ENCODE results near the gene MUCL1.
A peak's percentile ranks its signal among the peaks of the same experiment; 100 is the strongest.

Gene MUCL1, protein sequence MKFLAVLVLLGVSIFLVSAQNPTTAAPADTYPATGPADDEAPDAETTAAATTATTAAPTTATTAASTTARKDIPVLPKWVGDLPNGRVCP

DNA sequence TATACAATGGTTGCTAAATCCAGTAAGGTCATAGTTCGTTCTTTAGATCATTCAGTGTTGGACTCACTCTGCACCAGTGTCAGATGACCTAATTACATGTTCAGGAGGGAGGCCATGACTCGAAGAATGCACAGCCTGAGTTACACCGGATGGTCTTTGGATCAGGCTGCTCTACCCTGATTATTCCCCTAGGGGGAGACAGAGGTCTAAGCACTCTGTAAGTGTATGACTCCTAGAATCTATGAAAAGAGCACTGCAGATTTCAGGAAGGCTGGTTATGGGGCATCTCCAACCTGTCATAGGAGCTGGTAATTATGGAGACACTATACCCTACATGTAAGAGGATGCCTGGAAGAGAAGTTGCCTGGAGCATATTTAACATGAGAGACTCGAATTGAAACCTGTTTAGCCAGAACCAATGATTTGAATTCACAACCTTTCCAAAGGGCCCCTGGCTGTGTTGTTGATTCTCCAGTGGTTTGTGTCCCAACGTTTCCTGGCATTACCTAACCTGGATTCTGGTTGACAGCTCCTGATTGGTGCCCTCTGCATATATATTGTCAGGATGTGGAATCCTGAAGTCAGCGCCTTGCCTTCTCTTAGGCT is at the start of gene MUCL1:
TSS of gene MUCL1 (plus strand) at position 584 of the 606 bp plus-strand sequence. CDS start 67 bp downstream, outside the sequence.
- TF ChIP-seq, protein P1, sequence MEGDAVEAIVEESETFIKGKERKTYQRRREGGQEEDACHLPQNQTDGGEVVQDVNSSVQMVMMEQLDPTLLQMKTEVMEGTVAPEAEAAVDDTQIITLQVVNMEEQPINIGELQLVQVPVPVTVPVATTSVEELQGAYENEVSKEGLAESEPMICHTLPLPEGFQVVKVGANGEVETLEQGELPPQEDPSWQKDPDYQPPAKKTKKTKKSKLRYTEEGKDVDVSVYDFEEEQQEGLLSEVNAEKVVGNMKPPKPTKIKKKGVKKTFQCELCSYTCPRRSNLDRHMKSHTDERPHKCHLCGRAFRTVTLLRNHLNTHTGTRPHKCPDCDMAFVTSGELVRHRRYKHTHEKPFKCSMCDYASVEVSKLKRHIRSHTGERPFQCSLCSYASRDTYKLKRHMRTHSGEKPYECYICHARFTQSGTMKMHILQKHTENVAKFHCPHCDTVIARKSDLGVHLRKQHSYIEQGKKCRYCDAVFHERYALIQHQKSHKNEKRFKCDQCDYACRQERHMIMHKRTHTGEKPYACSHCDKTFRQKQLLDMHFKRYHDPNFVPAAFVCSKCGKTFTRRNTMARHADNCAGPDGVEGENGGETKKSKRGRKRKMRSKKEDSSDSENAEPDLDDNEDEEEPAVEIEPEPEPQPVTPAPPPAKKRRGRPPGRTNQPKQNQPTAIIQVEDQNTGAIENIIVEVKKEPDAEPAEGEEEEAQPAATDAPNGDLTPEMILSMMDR (IDR thresholded peaks at IDR 0.05): peak; percentile 89

DNA sequence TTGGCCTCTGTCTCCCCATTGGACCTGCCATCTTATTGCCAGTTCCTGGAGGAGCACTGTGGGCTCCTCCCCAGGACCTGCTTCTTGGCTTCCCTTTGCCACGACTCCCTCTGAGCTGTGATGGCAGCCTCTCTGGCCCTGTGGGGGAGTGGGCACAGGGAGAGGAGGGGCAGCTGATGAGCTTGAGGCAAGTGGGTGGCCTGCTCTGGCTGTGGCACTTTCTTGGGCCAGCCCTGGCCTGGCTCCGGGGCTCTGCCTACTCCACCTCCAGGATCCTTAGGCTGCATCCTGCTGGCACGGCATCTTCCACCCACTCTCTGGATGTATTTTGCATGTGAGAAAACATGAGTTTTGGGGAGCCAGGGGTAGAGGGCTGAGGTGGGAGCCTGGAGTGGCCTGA is 32.6 kb upstream of the MUCL1 start:
- TF ChIP-seq, protein P1 (IDR thresholded peaks at IDR 0.05): no peak

DNA sequence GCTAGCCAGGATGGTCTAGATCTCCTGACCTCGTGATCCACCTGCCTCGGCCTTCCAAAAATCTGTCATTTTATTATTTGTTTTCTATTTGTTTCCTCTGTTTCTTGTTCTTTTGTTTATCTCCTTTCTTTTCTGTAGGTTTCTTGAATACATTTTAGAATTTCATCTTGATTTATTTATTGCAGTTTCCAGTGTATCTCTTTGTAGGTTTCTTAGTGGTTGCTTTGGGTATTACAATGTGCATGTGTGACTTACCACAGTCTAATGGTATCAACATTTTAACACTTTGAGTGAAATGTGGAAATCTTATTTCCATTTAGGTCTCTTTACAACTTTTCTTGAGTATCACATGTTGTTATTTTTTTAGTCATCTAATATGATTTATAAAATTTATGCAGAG is 29.9 kb upstream of the MUCL1 start:
- TF ChIP-seq, protein P1 (IDR thresholded peaks at IDR 0.05): 0 out of 2 replicates have a peak, but pooled peaks have one; percentile 34

DNA sequence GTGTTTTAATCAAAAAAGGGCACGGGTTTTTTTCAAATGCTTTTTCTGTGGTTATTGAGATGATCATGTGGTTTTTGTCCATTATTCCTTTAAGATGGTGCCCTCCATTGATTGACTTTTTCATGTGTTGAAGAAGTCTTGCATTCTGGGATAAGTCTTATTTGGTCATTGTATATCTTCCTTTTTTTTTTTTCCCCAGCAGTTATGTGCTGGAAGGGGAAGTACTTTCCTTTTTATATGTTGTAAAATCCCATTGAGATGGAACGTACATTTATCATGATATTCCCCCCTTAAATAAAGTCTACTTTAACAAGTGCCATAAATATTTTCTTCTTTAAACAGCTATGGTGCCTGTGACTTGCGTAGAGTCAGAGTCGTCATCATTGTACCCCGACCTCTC is 24.8 kb upstream of the MUCL1 start:
- TF ChIP-seq, protein P1 (IDR thresholded peaks at IDR 0.05): no peak

DNA sequence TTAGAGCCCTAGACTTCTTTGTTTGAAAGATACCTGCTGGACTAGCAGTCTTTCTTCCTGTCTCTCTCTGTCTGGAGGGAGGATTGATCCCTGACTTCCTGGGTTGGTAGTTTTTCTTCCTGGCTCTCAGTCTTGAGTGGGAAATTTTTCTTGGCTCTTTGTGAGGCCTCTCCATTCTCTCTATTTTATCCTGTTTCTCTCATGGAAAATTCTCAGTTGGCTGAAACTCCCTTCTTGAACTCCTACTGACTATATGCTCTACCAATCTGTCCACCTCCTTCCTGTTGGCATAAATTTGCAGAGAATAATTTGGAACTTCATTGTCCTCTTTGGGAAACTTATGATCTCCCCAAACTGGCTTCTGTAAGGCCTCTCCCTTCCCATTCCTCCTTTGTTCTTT is 24.1 kb upstream of the MUCL1 start:
- TF ChIP-seq, protein P1 (IDR thresholded peaks at IDR 0.05): no peak

DNA sequence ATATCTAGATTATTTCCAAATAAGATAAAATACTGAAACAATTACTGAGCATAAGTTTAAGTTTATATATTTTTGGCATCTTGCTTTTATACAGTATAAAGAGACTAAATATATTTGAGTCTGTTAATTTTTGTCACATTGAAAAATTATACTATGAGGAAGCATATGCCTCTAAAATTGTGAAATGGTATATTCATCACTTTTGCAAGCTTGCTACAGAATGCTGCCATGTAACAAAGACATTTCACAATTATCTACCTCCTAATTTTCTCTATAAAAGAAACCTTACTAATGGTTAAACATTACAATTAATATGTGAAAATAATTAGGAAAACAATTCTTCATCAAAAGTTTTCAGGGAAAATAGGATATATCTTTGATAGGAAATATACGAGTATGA is 22.7 kb upstream of the MUCL1 start:
- TF ChIP-seq, protein P1 (IDR thresholded peaks at IDR 0.05): no peak

DNA sequence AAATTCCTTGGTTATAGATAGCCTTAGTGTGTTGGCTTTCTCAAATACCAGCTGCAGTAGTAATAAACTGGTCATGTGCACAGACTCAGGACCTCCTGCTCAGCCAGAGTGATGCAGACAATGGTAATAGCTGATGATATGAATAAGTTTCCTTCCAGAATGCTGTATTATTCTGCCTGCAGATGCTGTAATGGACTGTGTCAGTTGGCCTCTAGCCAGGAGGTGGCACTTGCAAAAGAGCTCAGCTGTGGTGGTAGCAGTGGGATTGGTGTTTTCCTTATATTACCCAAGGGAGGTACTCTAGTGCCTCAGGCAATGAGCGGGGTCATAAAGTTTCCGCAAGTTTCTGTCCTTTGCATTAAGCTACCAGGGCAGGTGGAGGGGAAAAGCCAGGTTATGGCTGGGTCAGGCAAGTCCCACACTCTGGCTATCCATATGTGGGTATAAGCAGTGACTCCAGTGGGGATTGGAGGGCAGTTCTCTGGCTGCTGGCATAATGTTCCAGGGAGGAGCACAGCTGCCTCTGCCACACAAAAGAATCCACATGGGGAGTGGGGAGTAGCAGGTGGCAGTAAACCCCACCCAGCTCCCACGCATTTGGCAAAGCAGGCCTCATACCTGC is 14.0 kb upstream of the MUCL1 start:
- TF ChIP-seq, protein P1 (IDR thresholded peaks at IDR 0.05): no peak

All from LNCAP (cell line).